Stimulated activated CD4-positive, alpha-beta T cell treated with anti-CD3 and anti-CD28 coated beads, Interleukin-1b, Interleukin-23, amount 100 ng/mL, for 4 hours (primary cell): ENCODE data around the gene PCCA.
"Not testable (repeated sequence)": the region's sequence is repeated elsewhere in the genome, so short reads cannot be mapped to it uniquely, and the experiment has no call there.

Experiments
- DNase-seq, 2 donors: peaks; one replicate each; pipeline ENCODE4 v3.0.0-alpha.2; 2020; ENCODE audit warnings: low read depth in 2 of 2

Gene PCCA

GRCh38 chr13:100195568-100195967 is 106.7 kb downstream of the PCCA start:
- no peak for DNase-seq

- DNase-seq = no peak
These were observed 107.5 kb downstream of the PCCA start for GRCh38 chr13:100196375-100196774.

GRCh38 chr13:100197116-100197515 is 108.2 kb downstream of the PCCA start:
- DNase-seq = no peak

GRCh38 chr13:100197591-100198365 is 108.9 kb downstream of the PCCA start:
- no peak for DNase-seq

GRCh38 chr13:100203696-100204367 is 114.9 kb downstream of the PCCA start:
- DNase-seq = no peak

- no peak for DNase-seq
These were observed 119.1 kb downstream of the PCCA start for GRCh38 chr13:100208002-100208401.

DNA sequence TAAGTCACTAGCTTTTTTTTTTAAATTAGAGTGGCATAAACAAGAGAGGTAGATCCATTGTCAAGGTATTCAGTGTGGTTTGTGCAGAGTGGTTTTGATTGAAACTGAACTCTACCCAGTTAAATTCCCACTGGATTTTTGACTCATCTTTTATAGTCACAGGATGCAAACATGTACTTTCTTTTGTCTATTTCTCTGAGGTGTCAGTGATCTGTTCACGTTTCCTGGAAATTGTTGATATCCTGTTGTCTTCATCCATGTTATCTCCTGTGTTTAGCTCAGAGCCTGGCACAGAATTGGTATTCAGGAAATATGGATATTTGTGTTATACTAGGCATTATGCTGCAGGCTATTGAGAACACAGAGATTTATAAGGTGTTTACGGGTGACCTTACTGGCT is 119.7 kb downstream of the PCCA start:
- no peak for DNase-seq

GRCh38 chr13:100209857-100210825 is 121.2 kb downstream of the PCCA start:
- DNase-seq = no peak

GRCh38 chr13:100211016-100211710 is 122.3 kb downstream of the PCCA start:
- no peak for DNase-seq

DNA sequence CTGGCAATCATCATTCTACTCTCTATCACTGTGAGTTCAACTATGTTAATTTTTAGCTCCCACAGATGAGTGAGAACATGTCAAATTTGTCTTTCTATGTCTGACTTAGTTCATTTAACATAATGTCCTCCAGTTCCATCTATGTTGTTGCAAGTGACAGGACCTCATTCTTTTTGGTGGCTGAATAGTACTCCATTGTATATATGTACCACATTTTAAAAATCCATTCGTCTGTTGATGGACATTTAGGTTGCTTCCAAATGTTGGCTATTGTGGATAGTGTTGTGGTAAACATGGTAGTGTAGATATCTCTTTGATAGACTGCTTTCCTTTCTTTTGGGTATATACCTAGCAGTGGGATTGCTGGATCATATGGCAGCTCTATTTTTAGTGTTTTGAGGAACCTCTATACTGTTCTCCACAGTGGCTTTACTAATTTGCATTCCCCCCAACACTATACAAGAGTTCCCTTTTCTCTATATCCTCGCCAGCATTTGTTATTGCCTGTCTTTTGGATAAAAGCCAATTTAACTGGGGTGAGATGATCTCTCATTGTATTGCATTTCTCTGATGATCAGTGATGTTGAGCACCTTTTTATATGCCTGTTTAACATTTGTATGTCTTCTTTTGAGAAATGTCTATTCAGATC is 124.1 kb downstream of the PCCA start:
- DNase-seq = no peak

DNA sequence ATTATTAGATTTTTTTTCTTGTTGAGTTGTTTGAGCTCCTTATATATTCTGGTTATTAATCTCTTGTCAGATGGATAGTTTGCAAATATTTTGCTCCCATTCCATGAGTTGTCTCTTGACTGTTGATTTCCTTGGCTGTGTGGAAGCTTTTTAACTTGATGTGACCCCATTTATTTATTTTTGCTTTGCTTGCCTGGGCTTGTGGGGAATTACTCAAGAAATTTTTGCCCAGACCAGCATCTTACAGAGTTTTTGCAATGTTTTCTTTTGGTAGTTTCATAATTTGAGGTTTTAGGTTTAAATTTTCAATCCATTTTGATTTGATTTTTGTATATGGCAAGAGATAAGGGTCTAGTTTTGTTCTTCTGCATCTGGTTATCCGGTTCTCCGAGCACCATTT is 124.7 kb downstream of the PCCA start:
- no peak for DNase-seq

- DNase-seq = no peak
These were observed 126.0 kb downstream of the PCCA start for GRCh38 chr13:100214886-100215285.

DNA sequence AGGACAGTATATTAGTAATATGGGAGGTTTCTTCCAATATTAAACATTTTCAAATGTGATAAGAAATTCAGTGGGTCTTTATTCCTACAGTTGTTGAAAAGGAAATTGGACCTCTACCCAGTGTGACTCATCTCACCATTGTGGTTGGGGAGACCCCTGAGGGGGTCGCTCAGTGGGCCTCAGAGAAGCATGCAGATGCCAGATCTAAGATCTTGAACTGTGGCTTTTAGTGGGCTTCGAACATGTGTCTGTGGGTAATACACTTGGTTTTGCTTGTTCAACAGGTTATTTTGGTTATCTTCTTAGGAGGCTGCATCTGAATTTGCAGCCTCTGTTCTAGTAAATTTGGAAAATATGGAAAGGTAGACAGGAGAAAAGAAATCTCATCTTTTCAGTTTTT is 132.3 kb downstream of the PCCA start:
- DNase-seq = no peak

DNA sequence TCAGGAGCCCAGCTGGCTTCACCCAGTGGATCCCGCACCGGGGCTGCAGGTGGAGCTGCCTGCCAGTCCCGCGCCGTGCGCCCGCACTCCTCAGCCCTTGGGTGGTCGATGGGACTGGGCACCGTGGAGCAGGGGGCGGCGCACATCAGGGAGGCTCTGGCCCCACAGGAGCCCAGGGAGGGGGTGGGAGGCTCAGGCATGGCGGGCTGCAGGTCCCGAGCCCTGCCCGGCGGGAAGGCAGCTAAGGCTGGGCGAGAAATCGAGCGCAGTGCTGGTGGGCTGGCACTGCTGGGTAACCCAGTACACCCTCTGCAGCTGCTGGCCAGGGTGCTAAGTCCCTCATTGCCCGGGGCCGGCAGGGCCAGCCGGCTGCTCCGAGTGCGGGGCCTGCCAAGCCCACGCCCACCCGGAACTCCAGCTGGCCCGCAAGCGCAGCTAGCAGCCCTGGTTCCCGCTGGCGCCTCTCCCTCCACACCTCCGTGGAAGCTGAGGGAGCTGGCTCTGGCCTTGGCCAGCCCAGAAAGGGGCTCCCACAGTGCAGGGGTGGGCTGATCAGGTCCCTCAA is 135.2 kb downstream of the PCCA start:
- not testable (repeated sequence) for DNase-seq

DNA sequence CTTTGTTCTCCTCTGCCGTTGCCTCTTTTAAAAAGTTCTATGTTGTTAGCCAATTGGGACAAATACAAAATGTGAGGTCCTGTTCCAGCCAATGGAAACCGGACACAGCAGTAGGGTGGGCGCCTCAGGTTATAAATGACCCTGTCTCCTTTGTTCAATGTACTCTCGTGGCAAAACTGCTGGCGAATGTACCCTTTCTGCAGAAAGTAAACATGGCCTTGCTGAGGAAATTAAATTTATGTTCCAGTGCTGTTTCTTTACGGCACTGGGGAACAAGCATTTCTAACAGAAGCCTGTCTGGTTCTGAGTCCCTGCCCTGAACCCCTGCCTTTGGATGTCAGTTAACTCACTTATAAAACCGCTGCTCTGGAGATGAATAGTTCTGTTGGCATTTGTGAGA is 140.7 kb downstream of the PCCA start:
- no peak for DNase-seq

DNA sequence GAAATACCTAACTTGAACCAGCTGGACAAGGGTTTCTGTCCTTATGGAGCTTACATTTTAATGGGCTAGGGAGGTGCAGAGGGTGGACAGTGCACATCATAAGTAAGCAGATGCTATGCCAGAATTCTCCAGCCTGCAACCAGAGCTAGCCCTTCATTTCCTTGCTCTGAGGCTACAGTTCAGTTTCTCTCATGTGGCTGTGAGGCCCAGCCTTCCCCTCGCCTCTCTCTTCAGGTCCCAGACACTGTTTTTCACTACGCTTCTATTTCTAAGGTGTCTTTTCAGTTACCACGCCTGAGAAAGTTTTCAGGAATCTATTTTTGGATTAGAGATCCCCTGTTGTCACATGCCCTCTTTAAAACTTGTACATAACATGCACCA is 141.9 kb downstream of the PCCA start:
- no peak for DNase-seq

GRCh38 chr13:100231176-100231575 is 142.3 kb downstream of the PCCA start:
- DNase-seq = no peak

- DNase-seq = no peak
These were observed 145.1 kb downstream of the PCCA start for GRCh38 chr13:100234006-100234405.

- no peak for DNase-seq
These were observed 145.7 kb downstream of the PCCA start for GRCh38 chr13:100234524-100235136.

DNA sequence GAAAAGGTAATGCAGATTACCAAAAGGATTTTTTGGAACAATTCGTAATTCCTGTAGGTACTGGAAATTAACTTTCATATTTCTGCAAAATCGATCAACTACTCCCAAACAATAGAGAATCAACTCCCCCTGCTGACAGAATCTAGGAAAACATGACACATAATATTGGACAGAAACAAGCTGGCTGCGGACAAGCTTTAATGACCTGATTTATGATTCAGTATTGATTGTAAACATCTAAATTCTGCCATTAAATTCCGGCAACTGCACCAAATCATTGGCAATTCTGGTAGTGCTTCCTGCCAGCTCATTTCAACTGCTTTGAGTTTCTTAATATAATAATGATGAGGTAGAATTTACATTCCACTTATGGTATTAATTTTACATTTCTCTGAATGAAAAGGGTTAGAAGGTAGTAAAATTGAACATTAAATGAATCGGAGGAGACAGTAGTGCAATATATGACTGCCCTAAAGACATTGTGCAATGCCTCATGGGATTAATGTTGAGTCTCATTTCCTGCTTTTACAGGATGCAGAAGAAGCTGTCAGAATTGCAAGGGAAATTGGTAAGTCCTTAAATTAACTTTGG is 146.5 kb downstream of the PCCA start:
- peak in 1 of 2 donors; percentile 28 for DNase-seq
